Skeletal muscle tissue (tissue), 4 donors: ENCODE measurements around the gene KRT74. TPM values are rescaled to one million over a fixed set of nuclear protein-coding genes. Genes with fewer than 3 reads are reported as not detected.

Experiments used
- H3K27ac ChIP-seq: one replicate; pipeline ENCODE4 v1.7.0; 2013; ENCODE audit warnings: mild to moderate bottlenecking, low read depth, low read length, inconsistent platforms
- H3K27me3 ChIP-seq, 3 donors: one replicate each; pipeline ENCODE4 v1.7.0; 2013; ENCODE audit warnings: low read length in 3 of 3; ENCODE audit not compliant: control insufficient read depth in 3 of 3, insufficient read depth in 3 of 3
- H3K36me3 ChIP-seq, 3 donors: one replicate each; pipeline ENCODE4 v1.7.0; 2013; ENCODE audit warnings: low read length in 3 of 3; ENCODE audit not compliant: control insufficient read depth in 3 of 3, insufficient read depth in 3 of 3
- H3K4me1 ChIP-seq, 3 donors: one replicate each; pipeline ENCODE4 v1.7.0; 2013; ENCODE audit warnings: low read length in 3 of 3, mild to moderate bottlenecking in 3 of 3; ENCODE audit not compliant: control insufficient read depth in 3 of 3, insufficient read depth in 3 of 3
- H3K4me3 ChIP-seq, 3 donors: one replicate each; pipeline ENCODE4 v1.7.0; 2013; ENCODE audit warnings: low read length in 3 of 3
- H3K9ac ChIP-seq, 3 donors: one replicate each; pipeline ENCODE4 v1.7.0; 2013; ENCODE audit warnings: low read length in 3 of 3, mild to moderate bottlenecking in 3 of 3, moderate library complexity in 2 of 3, low read depth in 1 of 3
- H3K9me3 ChIP-seq, 3 donors: one replicate each; pipeline ENCODE4 v1.7.0; 2013; ENCODE audit warnings: low read length in 3 of 3; ENCODE audit not compliant: control insufficient read depth in 3 of 3
- total RNA-seq: library from RNA; depleted of rRNA; stranded (reverse); fragments of >200 nt; gene quantifications from one replicate; pipeline ENCODE4 v1.2.3, GENCODE V29; 2014
- donor health status: Osteomylitis.

Gene KRT74
- total RNA-seq, 1 donor from 2014 or later: not detected

DNA sequence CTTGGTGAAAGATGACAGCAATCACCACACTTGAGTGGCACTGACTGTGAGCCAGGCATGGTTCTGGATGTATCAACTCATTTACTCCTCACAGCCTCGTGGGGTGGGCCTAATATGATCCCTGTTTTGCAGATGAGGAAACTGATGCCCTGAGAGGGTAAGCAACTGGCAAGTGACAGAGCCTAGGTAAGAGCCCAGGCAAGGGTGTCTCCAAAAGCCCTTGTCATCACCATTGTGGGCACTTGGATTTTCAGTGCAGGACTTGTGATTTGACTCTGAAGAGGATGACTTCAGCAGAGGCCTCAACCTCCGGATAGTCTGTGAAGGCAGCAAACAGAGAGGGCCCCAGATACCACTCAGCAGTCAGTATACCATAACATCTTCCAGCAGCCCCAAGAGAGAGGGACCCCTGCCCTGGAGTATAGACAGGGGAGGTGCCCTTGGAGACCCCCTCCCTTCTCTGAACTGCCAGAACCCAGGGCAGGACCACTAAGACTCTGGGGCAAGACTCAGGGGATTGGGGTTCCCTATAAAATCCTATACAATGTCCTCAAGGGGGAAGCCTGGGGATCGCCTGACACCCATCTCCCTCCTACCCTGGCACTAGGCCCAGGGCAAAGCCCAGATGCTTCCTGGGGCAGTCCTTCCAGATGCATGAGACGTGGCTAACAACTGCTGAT is 46.4 kb downstream of the KRT74 start:
- Histone ChIP-seq H3K4me3 (no peak overlapping the region), H3K36me3 (no peaks in the 10 kb centered on the region), H3K9me3 (no peaks in the 10 kb centered on the region), H3K4me1 (peaks cover 0 to 3% (median 0%) of the 10 kb centered on the region in 3 donors), H3K27ac (no peak overlapping the region), H3K9ac (no peak overlapping the region), H3K27me3 (peaks cover 0 to 15% (median 5%) of the 10 kb centered on the region in 3 donors)

DNA sequence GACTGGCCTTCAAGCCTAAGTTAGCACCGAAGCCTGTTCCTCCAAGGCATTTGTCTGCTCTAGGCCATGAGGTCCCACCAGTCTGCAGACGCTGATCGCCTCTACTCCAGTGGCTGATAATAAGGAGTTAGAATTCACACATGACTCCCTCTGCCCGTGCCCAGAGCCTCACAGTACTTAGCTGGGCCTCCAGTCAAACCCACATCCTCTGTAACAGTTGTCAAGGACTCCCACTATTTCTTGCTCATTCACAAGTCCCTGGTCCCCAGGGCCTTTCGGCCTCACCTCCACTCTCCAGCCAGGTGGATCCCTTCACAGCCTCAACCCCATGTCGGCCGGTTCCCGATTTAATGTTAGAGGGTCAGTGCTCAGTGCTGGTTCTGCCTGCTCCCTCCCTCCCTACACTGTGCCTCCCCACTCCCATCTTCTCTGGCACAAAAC is 47.1 kb downstream of the KRT74 start:
- Histone ChIP-seq H3K36me3 (no peaks in the 10 kb centered on the region), H3K9me3 (no peaks in the 10 kb centered on the region), H3K4me3 (no peak overlapping the region), H3K27ac (no peak overlapping the region), H3K27me3 (peaks cover 0 to 15% (median 5%) of the 10 kb centered on the region in 3 donors), H3K9ac (no peak overlapping the region), H3K4me1 (peaks cover 0 to 4% (median 0%) of the 10 kb centered on the region in 3 donors)

DNA sequence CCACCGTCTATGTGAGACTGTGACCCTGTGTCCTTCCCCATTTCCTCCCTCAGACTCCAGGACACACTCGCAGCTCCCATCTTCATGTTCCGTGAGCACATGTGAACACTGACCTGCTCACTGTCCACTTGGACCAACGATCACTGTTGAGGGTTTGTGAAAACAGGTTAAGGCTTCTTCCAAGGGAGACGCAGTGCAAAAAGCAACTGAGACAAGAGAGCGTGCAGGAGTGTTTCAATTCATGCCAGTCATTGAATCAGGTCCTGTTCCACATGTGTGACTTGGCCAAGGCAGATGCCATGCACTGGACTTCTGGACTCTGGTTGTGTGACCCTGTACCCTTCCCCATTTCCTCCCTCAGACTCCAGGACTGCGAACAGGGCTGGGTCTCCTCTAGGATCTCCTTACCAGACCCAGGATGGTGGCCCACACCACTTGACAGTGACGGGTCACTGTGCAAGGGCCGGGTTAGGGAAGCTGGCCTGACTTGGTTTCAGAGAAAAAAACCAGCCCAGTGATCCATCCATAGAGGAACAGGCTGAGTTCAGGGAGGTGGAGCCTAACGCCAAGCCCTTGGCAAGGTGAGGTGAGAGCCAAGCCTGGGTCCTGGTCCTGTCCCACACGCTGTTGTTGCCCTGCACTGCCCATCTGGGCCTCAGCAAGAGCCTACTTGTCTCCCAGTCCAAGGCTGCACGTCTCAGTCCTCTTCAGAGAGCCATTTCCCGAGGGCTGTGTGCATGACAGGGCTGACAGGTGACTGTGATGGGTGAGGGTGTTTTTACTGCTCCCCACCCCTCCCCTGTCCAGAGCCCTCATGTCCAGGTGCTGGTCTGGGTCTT is 47.8 kb downstream of the KRT74 start:
- Histone ChIP-seq H3K4me1 (peaks cover 0 to 4% (median 2%) of the 10 kb centered on the region in 3 donors), H3K27ac (no peak overlapping the region), H3K9me3 (no peaks in the 10 kb centered on the region)

DNA sequence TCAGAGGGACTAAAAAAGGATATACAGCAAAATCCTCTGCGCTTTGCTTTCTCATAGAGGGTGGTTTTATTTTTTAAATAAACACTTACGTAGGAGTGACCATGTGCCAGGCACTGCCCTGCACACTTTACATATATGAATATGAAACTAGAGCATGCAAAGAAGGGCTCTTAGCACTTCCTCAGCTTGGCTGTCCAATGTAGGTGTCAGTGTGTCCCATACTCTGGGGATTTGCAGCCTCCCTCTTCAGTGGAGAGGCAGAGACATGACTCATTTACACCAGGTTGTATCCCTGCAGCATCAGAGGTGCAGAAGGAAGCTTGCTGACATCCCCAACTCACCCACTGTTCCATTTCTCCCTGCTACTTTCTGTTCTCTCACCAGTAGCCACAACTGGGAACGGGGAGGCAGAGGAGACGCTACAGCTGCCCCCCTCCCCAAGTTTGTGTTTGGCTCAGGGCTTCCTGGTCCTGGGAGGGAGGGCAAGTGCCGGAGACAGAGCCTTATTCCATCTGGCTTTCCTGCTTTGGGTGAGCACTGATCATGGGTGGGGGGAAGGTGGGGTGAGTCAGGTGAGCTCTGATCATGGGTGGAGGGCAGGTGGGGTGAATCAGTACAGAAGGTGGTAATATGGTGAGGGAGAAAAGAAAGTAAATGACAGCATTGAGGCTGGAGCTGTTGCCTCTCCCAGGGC is 48.6 kb downstream of the KRT74 start:
- Histone ChIP-seq H3K4me3 (no peak overlapping the region), H3K36me3 (no peaks in the 10 kb centered on the region), H3K4me1 (peaks cover 0 to 4% (median 2%) of the 10 kb centered on the region in 3 donors), H3K9ac (no peak overlapping the region), H3K9me3 (no peaks in the 10 kb centered on the region), H3K27ac (no peak overlapping the region), H3K27me3 (peaks cover 0 to 15% (median 5%) of the 10 kb centered on the region in 3 donors)

More for the DNA sequence above, 47.8 kb downstream of the KRT74 start:
- H3K36me3 ChIP-seq: no peaks in the 10 kb centered on the region
- no peak overlapping the region for H3K9ac ChIP-seq
- H3K27me3 ChIP-seq: peaks cover 0 to 15% (median 5%) of the 10 kb centered on the region in 3 donors
- H3K4me3 ChIP-seq: no peak overlapping the region

DNA sequence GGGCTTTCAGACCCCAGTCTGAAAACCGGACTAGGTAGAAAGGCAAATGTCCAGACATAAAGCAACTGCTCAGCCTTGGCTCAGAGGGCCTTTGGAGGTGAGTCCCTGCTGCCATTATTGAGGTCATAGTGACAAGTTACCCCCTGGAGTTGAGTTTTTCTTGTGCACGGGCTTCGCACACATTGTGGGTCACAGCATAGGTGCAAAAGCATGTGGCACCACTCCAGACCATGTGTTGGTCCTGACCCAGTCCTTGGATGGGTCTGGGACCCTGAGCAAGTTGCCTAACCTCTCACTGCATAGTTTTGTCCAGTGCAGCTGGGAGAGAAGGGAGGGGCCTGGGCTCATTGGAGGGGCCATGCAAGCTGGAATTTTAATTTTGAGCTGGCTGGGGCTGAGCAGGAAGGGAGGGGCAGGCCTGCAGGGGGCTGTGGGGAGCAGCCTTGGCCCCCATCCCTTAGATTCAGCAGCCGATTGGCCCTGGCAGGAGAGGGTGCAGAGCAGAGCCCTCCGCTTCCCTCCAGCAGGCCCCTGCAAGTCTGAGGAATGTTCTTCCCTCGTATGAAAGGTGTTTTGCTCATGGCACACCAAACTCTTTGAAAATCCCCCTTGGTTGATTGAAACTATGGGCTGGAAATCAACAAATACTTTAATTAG is 49.3 kb downstream of the KRT74 start:
- no peak overlapping the region for H3K27ac ChIP-seq
- H3K9ac ChIP-seq: no peak overlapping the region
- H3K4me3 ChIP-seq: no peak overlapping the region
- peaks cover 0 to 4% (median 2%) of the 10 kb centered on the region in 3 donors for H3K4me1 ChIP-seq
- no peaks in the 10 kb centered on the region for H3K9me3 ChIP-seq
- H3K36me3 ChIP-seq: no peaks in the 10 kb centered on the region
- peaks cover 0 to 17% (median 5%) of the 10 kb centered on the region in 3 donors for H3K27me3 ChIP-seq

DNA sequence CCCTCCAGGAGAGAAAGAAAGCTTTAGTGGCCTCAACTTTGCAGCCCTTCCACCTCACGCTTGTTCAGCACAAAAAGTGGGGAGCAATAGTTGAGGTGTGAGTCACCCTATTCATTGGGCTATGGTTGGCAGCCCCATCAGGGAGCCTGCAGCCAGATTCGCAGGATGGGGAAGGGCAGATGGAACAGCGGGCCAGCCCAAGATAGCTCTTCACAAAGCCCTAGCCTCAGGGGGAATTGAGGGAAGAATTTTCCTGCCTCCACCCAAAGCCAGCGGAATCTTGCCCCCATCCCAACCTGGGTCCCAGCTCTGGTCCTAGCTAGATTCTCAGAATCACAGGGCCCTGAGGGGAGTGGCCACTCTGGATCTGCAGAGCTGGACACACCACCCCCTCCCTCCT is 49.8 kb downstream of the KRT74 start:
- peaks cover 3 to 16% (median 5%) of the 10 kb centered on the region in 3 donors for H3K27me3 ChIP-seq
- H3K27ac ChIP-seq: no peak overlapping the region
- no peak overlapping the region for H3K4me3 ChIP-seq
- peaks cover 0 to 4% (median 2%) of the 10 kb centered on the region in 3 donors for H3K4me1 ChIP-seq
- no peaks in the 10 kb centered on the region for H3K9me3 ChIP-seq
- H3K36me3 ChIP-seq: no peaks in the 10 kb centered on the region
- H3K9ac ChIP-seq: no peak overlapping the region

DNA sequence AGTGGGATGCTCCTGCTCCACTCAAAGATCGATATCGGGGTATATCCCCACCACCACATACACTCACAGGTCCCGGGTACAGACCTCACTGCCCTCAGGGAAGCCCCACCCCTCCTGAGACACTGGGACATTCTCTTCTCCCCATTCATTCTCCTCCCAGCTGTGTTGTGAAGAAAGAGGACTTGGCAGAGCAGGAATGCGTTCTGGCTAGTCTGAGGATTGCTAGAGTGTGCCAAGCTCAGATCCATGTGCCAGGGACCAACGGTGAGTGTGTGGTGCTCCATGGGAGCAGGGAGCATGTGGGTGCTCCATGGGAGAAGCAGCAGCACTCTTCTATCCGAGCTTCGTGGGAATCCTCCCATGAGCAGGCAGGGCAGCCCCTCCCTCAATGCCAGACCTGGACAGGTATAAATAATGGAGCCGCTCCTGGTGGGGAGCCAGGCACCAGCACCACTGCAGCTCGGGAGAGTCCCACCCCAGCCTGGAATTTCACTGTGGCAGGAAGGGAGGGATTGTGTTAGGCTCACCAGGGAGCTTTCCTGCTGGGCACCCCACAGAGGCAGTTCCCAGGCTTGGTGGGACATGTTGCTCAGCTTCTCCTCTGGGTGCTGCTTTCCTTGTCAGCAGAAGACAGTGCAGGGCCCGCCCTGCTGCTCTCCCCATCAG is 51.2 kb downstream of the KRT74 start:
- Histone ChIP-seq H3K4me1 (peaks cover 0 to 4% (median 2%) of the 10 kb centered on the region in 3 donors), H3K36me3 (no peaks in the 10 kb centered on the region), H3K27me3 (peaks cover 3 to 13% (median 7%) of the 10 kb centered on the region in 3 donors), H3K9me3 (no peaks in the 10 kb centered on the region), H3K9ac (no peak overlapping the region), H3K27ac (no peak overlapping the region), H3K4me3 (no peak overlapping the region)

DNA sequence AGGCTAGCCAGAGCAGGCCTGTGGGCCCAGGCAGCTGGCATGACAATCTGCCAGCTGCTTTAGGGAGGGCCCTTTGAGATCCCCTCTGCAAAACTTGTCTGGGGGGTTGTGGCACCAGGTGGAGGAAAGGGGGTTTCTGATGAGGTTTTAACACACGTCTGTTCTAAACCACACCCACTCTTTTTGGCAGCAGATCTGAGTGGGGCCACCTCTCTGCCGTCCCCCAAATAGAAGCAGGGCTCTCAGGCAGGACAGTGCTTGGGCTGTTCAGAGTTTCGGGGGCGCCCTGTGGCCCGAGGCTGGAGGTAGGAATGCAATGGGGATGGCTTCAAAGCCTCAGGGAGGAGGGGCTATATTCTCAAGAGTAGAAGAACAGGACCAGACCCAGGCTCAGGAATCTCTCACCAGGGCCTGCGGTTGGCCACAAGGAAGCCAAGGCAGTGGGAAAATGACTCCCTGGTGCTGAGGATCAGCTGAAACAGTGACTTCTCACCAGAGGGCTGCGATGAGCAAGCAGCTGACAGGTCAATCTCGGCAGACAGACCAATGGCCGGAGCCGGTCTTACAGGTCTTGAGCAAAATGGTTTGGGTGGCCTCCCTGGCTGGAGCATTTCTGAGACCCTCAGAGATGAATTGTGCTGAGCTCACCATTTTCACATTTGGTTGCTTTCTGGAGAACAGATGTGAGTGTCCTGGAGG is 51.9 kb downstream of the KRT74 start:
- no peaks in the 10 kb centered on the region for H3K9me3 ChIP-seq
- H3K4me1 ChIP-seq: peaks cover 0 to 4% (median 2%) of the 10 kb centered on the region in 3 donors
- no peak overlapping the region for H3K9ac ChIP-seq
- peaks cover 3 to 14% (median 9%) of the 10 kb centered on the region in 3 donors for H3K27me3 ChIP-seq
- H3K27ac ChIP-seq: no peak overlapping the region
- no peak overlapping the region for H3K4me3 ChIP-seq
- no peaks in the 10 kb centered on the region for H3K36me3 ChIP-seq
